IMR-90 (cell line): ENCODE data around the gene SKAP1.

Experiments used
- BHLHE40 ChIP-seq: fragments of 150-350 bp; IDR thresholded peaks from 2 replicates; pipeline ENCODE4 v1.6.1; 2016; ENCODE audit warnings: mild to moderate bottlenecking, low read depth, low read length
- CEBPB ChIP-seq: IDR thresholded peaks from 2 replicates; pipeline ENCODE4 v1.6.1; 2012; ENCODE audit warnings: low read depth, low read length, improper control_type of control experiment
- CTCF ChIP-seq: conservative IDR thresholded peaks from 2 replicates; pipeline ENCODE4 v1.5.1; 2012; ENCODE audit warnings: mild to moderate bottlenecking, low read depth, low read length, improper control_type of control experiment
- ELK1 ChIP-seq: fragments of 150-350 bp; IDR thresholded peaks from 2 replicates; pipeline ENCODE4 v1.6.1; 2016; ENCODE audit warnings: low read depth, mild to moderate bottlenecking, low read length, moderate library complexity, borderline replicate concordance
- POLR2A ChIP-seq: IDR thresholded peaks from 2 replicates; pipeline ENCODE4 v1.6.1; 2012; ENCODE audit warnings: mild to moderate bottlenecking, low read depth, low read length
- RAD21 ChIP-seq: IDR thresholded peaks from 2 replicates; pipeline ENCODE4 v1.6.1; 2012; ENCODE audit warnings: low read length, improper control_type of control experiment
- RFX5 ChIP-seq: IDR thresholded peaks from 2 replicates; pipeline ENCODE4 v1.8.0; 2012; ENCODE audit warnings: low read depth, mild to moderate bottlenecking, low read length, moderate library complexity

GRCh38 chr17:48107137-48108055, 322.6 kb downstream of the SKAP1 start, which contains the start of gene SNX11:
- TF ChIP-seq CEBPB (no peak), RFX5 (no peak), CTCF (peak; percentile 10; the same call in 1 of the 2 replicates), POLR2A (peak; percentile 58), RAD21 (no peak), BHLHE40 (peak; percentile 17; the same call in 1 of the 2 replicates), ELK1 (no peak)
